HUDEP-2 (cell line): ENCODE data around the gene SHD.
"Not testable (repeated sequence)": the region's sequence is repeated elsewhere in the genome, so short reads cannot be mapped to it uniquely, and the experiment has no call there.

Experiments used
- DNase-seq, 76 experiments: peaks; one replicate each; lab custom pipeline; 2025; ENCODE audit not compliant: unreplicated experiment in 76 of 76; lab: John Stamatoyannopoulos, UW

SHD gene

GRCh38 chr19:4266253-4267000, 12.6 kb upstream of the SHD start:
- no peak for DNase-seq

- peak in 70 of 76 experiments; percentile 11 to 84 (median 64) for DNase-seq
Observed at GRCh38 chr19:4267101-4267900, 11.8 kb upstream of the SHD start.

GRCh38 chr19:4267901-4268815, 10.9 kb upstream of the SHD start:
- no peak for DNase-seq

- no peak for DNase-seq
Observed at GRCh38 chr19:4268816-4269430, 10.1 kb upstream of the SHD start.

GRCh38 chr19:4272894-4273293, 6.2 kb upstream of the SHD start:
- DNase-seq = no peak

GRCh38 chr19:4274321-4274686, 4.8 kb upstream of the SHD start:
- not testable (repeated sequence) for DNase-seq

GRCh38 chr19:4277191-4277696, 1.8 kb upstream of the SHD start:
- DNase-seq = no peak

GRCh38 chr19:4278010-4278409, 1.1 kb upstream of the SHD start:
- no peak for DNase-seq

GRCh38 chr19:4279267-4279529, 132 bp downstream of the SHD start:
- DNase-seq = no peak

GRCh38 chr19:4279530-4280422, 710 bp downstream of the SHD start:
- DNase-seq = no peak

GRCh38 chr19:4284176-4284958, 5.3 kb downstream of the SHD start:
- peak in 11 of 76 experiments; percentile 4 to 31 (median 18) for DNase-seq

GRCh38 chr19:4284974-4285373, 5.9 kb downstream of the SHD start:
- no peak for DNase-seq

- not testable (repeated sequence) for DNase-seq
Observed at GRCh38 chr19:4286141-4286540, 7.1 kb downstream of the SHD start.

- DNase-seq = peak in 1 of 76 experiments; percentile 13
Observed at GRCh38 chr19:4288091-4288777, 9.2 kb downstream of the SHD start.

- DNase-seq = no peak
Observed at GRCh38 chr19:4291184-4291732, 12.2 kb downstream of the SHD start.

GRCh38 chr19:4292515-4292914, 13.4 kb downstream of the SHD start:
- no peak for DNase-seq

- no peak for DNase-seq
Observed at GRCh38 chr19:4294389-4294788, 15.3 kb downstream of the SHD start.
